ENCODE results near the gene IFNG. TPM values are rescaled to one million over a fixed set of nuclear protein-coding genes. Genes with fewer than 3 reads are reported as not detected.

IFNG gene
- total RNA-seq, 2 experiments from 2014 or later, result 2.9 to 3.2 TPM

DNA sequence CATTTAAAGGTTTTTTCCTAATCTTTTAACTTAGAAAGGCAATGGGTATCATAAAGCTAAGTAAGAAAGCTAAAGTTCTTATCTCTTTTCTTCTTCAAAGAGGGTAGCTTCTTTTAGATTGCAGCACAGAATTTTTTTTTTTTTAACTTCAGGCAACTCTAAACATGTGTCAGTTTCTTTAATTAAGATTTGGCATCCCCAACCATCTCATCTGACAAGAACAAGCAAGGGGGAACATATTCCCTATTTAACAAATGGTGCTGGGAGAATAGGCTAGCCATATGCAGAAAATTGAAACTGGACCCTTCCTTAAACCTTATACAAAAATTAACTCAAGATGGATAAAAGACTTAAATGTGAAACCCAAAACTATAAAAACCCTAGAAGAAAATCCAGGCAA is 14.3 kb upstream of the IFNG start:
- no peaks in the 10 kb centered on the region for H3K36me3 Mint-ChIP-seq (ENCODE audit: low read depth)
- H3K9me3 ChIP-seq (ENCODE audit: control insufficient read depth in 1 of 2, insufficient read depth in 1 of 2, low read length in 2 of 2), result no peaks in the 10 kb centered on the region
- H3K9me3 Mint-ChIP-seq, result no peaks in the 10 kb centered on the region
- H3K4me1 ChIP-seq (ENCODE audit: insufficient read depth, low read length), result peaks cover 25% of the 10 kb centered on the region
- CTCF ChIA-PET, result interaction anchor here (1.2 kb wide), 1 partner anchor 437 kb away, joined by 3 read pairs; the partner anchor contains the start of gene RAP1B
- H3K27ac ChIP-seq (ENCODE audit: low read depth in 1 of 2, low read length in 2 of 2), result peak overlapping the region in 1 of 2 donors; percentile 86
- peak overlapping the region; percentile 91 for H3K27ac Mint-ChIP-seq
- TF ChIP-seq CTCF (IDR thresholded peaks at IDR 0.05), result no peak
- no peak overlapping the region for H3K4me3 ChIP-seq (ENCODE audit: low read length)
- intact Hi-C loops (cut with DNase I, micrococcal nuclease), result loop anchor here in 1 of 2 experiments (2.0 kb wide), 2 partner anchors 15 to 63 kb away; no protein-coding TSS in a partner anchor
- H3K4me3 Mint-ChIP-seq, result peak overlapping the region; percentile 11
- POLR2A ChIA-PET, result interaction anchor here (0.7 kb wide), 1 partner anchor 61 kb away, joined by 3 read pairs; no protein-coding TSS in a partner anchor
- H3K4me1 Mint-ChIP-seq (ENCODE audit: low read depth), result peaks cover 54% of the 10 kb centered on the region
- H3K27me3 ChIP-seq (ENCODE audit: control insufficient read depth in 1 of 2, insufficient read depth in 2 of 2, low read length in 2 of 2), result no peaks in the 10 kb centered on the region
- no peaks in the 10 kb centered on the region for H3K36me3 ChIP-seq (ENCODE audit: insufficient read depth, low read length)
- H3K27me3 Mint-ChIP-seq, result no peaks in the 10 kb centered on the region
- ATAC-seq (ENCODE audit: poor library complexity) (no peak), DNase-seq (no peak)

DNA sequence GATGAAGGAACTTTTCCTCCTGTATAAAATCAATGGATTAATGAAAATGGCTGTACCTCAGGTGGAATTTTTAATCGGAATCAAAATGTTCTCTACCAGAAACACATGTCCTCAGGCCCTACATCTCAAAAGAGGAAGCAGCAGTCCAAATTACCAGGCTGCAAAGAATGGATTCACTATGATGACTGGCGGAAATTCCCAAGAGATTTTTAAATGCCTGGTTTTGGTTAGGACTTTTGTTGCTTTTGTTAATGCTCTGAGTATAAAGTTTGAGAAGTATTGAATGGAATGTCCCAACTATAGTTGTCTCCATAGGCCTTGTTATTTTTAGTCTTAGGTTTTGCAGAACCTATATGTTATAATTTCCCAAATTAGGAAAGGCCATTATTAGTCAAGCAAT is 11.2 kb upstream of the IFNG start:
- Mint-ChIP-seq H3K4me3 (no peak overlapping the region), H3K27ac (no peak overlapping the region), H3K4me1 (ENCODE audit: low read depth) (peaks cover 23% of the 10 kb centered on the region), H3K36me3 (ENCODE audit: low read depth) (no peaks in the 10 kb centered on the region), H3K27me3 (no peaks in the 10 kb centered on the region), H3K9me3 (no peaks in the 10 kb centered on the region)
- ATAC-seq (ENCODE audit: poor library complexity), result no peak
- Histone ChIP-seq H3K27ac (ENCODE audit: low read depth in 1 of 2, low read length in 2 of 2) (no peak overlapping the region), H3K4me1 (ENCODE audit: insufficient read depth, low read length) (peaks cover 8% of the 10 kb centered on the region), H3K9me3 (ENCODE audit: control insufficient read depth in 1 of 2, insufficient read depth in 1 of 2, low read length in 2 of 2) (no peaks in the 10 kb centered on the region), H3K4me3 (ENCODE audit: low read length) (no peak overlapping the region), H3K27me3 (ENCODE audit: control insufficient read depth in 1 of 2, insufficient read depth in 2 of 2, low read length in 2 of 2) (no peaks in the 10 kb centered on the region), H3K36me3 (ENCODE audit: insufficient read depth, low read length) (no peaks in the 10 kb centered on the region)
- ChIA-PET CTCF (no interaction called here), POLR2A (interaction anchor here (0.9 kb wide), 1 partner anchor 12 kb away, joined by 5 read pairs; no protein-coding TSS in a partner anchor)
- DNase-seq, result no peak
- intact Hi-C loops (cut with DNase I, micrococcal nuclease), result no loop called here
- TF ChIP-seq CTCF (IDR thresholded peaks at IDR 0.05), result no peak

- no peaks in the 10 kb centered on the region for H3K36me3 Mint-ChIP-seq (ENCODE audit: low read depth)
- POLR2A ChIA-PET, result interaction anchor here (1.3 kb wide), 1 partner anchor 12 kb away, joined by 4 read pairs; no protein-coding TSS in a partner anchor
- H3K4me1 Mint-ChIP-seq (ENCODE audit: low read depth), result peaks cover 10% of the 10 kb centered on the region
- CTCF ChIA-PET, result no interaction called here
- H3K9me3 ChIP-seq (ENCODE audit: control insufficient read depth in 1 of 2, insufficient read depth in 1 of 2, low read length in 2 of 2), result no peaks in the 10 kb centered on the region
- ATAC-seq (ENCODE audit: poor library complexity), result no peak
- no peak overlapping the region for H3K4me3 ChIP-seq (ENCODE audit: low read length)
- no peak overlapping the region for H3K4me3 Mint-ChIP-seq
- H3K27ac Mint-ChIP-seq, result no peak overlapping the region
- H3K36me3 ChIP-seq (ENCODE audit: insufficient read depth, low read length), result no peaks in the 10 kb centered on the region
- H3K27me3 Mint-ChIP-seq, result no peaks in the 10 kb centered on the region
- H3K9me3 Mint-ChIP-seq, result no peaks in the 10 kb centered on the region
- intact Hi-C loops (cut with DNase I, micrococcal nuclease), result no loop called here
- no peaks in the 10 kb centered on the region for H3K4me1 ChIP-seq (ENCODE audit: insufficient read depth, low read length)
- DNase-seq, result no peak
- no peaks in the 10 kb centered on the region for H3K27me3 ChIP-seq (ENCODE audit: control insufficient read depth in 1 of 2, insufficient read depth in 2 of 2, low read length in 2 of 2)
- TF ChIP-seq CTCF (IDR thresholded peaks at IDR 0.05), result no peak
- no peak overlapping the region for H3K27ac ChIP-seq (ENCODE audit: low read depth in 1 of 2, low read length in 2 of 2)
Observed at GRCh38 chr12:68169213-68169889, 9.8 kb upstream of the IFNG start.

Measured in CD4-positive, alpha-beta T cell (primary cell).